ENCODE results near the gene SLC27A1.

SLC27A1 gene

DNA sequence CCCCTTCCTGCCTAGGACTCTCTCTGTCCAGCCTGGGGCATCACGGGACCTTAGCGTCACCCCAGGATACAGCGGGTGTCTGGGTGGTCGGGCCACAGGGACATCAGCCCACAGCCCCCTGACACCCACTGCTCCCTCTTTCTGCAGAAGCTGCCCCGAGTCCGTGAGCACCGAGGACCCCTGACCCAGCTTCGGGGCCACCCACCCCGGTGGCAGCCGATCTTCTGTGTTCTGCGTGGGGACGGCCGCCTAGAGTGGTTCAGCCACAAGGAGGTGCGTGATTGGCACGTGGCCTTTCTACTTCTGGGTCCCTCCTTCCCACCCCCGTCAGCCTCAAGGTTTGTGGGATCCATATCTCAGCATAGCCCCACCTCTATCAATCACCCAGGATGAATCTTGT is 61.8 kb downstream of the SLC27A1 start:
- no peak for DNase-seq (ENCODE audit: extremely low spot score)
- TF ChIP-seq, protein P1, sequence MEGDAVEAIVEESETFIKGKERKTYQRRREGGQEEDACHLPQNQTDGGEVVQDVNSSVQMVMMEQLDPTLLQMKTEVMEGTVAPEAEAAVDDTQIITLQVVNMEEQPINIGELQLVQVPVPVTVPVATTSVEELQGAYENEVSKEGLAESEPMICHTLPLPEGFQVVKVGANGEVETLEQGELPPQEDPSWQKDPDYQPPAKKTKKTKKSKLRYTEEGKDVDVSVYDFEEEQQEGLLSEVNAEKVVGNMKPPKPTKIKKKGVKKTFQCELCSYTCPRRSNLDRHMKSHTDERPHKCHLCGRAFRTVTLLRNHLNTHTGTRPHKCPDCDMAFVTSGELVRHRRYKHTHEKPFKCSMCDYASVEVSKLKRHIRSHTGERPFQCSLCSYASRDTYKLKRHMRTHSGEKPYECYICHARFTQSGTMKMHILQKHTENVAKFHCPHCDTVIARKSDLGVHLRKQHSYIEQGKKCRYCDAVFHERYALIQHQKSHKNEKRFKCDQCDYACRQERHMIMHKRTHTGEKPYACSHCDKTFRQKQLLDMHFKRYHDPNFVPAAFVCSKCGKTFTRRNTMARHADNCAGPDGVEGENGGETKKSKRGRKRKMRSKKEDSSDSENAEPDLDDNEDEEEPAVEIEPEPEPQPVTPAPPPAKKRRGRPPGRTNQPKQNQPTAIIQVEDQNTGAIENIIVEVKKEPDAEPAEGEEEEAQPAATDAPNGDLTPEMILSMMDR (IDR thresholded peaks at IDR 0.05; ENCODE audit: control extremely low read depth, extremely low read depth, low read depth, missing control alignments) = no peak
- ChIA-PET POLR2A (no interaction called here), CTCF (interaction anchor here (1.1 kb wide), 1 partner anchor 36 kb away, joined by 3 read pairs; no protein-coding TSS in a partner anchor)

DNA sequence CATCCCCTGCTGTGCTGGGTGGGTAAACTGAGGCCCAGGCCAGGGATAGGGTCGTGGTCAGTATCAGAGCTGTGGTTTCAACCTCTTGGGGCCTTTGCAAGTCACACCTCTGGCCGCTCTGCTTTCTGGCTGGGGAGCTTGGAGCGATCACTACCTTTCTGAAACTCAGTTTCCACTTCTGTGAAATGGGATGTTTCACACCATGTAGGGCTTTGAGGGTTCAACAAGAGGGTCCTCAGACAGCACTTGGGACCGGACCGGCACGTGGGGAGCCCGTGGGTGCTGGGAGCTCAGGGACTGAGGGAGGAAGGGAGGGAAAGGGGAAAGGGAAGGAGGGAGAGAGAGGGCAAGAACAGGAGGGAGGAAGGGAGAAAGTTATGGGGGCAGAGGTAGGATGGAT is 62.2 kb downstream of the SLC27A1 start:
- CTCF ChIA-PET = interaction anchor here (1.1 kb wide), 1 partner anchor 37 kb away, joined by 3 read pairs; no protein-coding TSS in a partner anchor

DNA sequence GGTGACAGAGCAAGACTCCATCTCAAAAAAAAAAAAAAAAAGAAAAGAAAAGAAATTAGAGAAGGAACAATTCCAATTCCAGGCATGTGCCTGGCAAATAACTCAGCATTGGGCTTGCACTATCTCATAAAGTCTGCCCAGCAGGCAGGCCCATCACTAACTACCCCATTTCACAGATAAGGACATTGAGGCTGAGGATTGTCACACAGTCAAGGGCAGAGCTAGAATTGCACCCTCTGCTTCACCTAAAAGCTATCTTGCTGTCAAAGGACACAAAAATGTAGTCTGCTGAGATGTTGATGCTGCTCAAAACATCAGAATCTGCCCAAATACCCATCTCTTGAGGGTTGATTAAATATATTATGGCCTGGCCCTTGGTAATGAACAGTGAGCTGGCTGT is 64.4 kb downstream of the SLC27A1 start:
- ChIA-PET POLR2A (no interaction called here), CTCF (interaction anchor here (0.7 to 1.5 kb wide), 4 partner anchors 18 to 101 kb away, joined by 3 to 4 read pairs (median 3); no protein-coding TSS in a partner anchor)
- TF ChIP-seq, protein P1 (IDR thresholded peaks at IDR 0.05; ENCODE audit: control extremely low read depth, extremely low read depth, low read depth, missing control alignments) = no peak
- no peak for DNase-seq (ENCODE audit: extremely low spot score)

More for the DNA sequence above, 62.2 kb downstream of the SLC27A1 start:
- no peak for DNase-seq (ENCODE audit: extremely low spot score)
- POLR2A ChIA-PET = no interaction called here
- TF ChIP-seq, protein P1 (IDR thresholded peaks at IDR 0.05; ENCODE audit: control extremely low read depth, extremely low read depth, low read depth, missing control alignments) = no peak

DNA sequence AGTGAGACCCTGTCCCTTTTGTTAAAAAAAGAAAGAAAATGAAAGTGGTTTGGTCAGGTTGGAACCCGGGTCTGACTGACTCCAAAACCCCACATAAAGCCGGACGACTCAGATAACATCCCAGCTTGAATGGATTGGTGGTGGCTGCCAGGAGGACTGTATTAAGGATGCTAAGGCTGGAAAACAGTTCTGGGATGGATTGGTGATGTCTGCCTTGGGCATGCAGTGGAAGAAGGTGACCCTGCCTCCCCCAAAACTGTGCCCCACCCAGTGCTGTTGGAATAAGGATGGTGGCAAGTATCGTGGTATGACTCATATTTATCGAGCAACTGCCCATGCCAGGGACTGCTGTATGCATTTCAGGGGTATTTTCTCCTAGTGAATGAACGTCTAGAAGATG is 66.6 kb downstream of the SLC27A1 start:
- TF ChIP-seq, protein P1 (IDR thresholded peaks at IDR 0.05; ENCODE audit: control extremely low read depth, extremely low read depth, low read depth, missing control alignments) = no peak
- DNase-seq (ENCODE audit: extremely low spot score) = no peak
- CTCF ChIA-PET = interaction anchor here (1.9 kb wide), 1 partner anchor 37 kb away, joined by 5 read pairs; no protein-coding TSS in a partner anchor
- POLR2A ChIA-PET = no interaction called here

DNA sequence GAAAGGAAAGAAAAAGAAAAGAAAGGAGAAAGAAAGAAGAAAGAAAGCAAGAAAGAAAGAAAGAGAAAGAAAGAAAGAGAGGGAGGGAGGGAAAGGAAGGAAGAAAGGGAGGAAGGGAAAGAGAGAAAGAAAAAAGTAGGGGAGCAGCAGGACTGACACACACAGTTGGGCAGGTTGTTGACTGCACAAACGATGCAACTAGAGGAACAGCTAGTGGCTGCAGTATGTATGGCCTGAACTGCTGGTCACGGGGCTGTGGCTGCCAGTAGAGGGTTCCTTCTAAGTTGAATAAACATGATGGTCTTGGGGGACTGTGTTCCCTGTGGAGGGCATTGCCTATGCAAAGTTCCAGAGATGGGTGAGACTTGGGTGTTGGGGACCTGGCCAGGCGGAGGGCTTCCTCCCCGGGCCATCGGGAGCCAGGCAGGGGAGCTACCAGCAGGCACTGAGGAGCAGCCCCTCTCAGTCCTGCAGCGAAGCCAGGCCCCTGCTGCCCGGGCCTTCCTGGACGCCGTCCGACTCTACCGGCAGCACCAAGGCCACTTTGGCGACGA is 68.4 kb downstream of the SLC27A1 start:
- DNase-seq (ENCODE audit: extremely low spot score) = peak; percentile 44
- ChIA-PET POLR2A (no interaction called here), CTCF (interaction anchor here (1.0 kb wide), 1 partner anchor 9 kb away, joined by 3 read pairs; no protein-coding TSS in a partner anchor)
- TF ChIP-seq, protein P1 (IDR thresholded peaks at IDR 0.05; ENCODE audit: control extremely low read depth, extremely low read depth, low read depth, missing control alignments) = no peak

DNA sequence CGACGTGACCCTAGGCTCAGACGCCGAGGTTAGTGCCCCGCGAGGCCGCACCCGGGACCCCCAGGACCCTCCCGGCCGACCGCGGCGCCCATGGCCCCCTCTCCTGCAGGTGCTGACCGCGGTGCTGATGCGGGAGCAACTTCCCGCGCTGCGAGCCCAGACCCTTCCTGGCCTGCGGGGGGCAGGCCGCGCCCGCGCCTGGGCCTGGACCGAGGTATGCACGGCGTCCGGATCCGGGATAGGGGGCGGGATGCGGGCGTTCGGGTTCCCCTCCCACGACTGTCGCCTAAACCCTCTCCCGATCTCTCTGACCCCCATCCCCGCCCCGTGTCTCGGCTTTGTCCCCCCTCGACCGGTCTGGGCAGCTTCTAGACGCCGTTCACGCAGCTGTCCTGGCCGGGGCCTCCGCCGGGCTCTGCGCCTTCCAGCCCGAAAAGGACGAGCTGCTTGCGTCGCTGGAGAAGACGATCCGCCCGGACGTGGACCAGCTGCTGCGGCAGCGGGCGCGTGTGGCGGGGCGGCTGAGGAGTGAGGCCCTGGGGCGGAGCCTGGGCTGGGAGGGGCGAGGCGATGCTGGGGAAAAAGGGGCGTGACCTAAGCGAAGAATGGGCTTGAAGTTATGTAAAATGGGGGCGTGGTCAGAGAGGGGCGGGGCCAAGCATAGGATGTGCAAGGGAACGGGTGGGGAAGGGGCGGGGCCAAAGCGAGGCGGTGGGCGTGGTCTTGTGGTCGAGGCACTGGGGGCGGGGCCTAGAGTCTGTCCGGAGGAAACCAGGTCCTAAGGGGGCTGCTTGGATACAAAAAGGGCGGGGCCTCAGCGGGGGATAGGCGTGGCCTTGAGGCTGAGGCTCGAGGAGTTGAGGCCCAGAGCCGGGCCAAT is 69.2 kb downstream of the SLC27A1 start:
- ChIA-PET POLR2A (no interaction called here), CTCF (interaction anchor here (0.8 to 1.1 kb wide), 3 partner anchors 10 to 13 kb away, joined by 3 to 4 read pairs (median 3); no protein-coding TSS in a partner anchor)
- peak; percentile 95 for DNase-seq (ENCODE audit: extremely low spot score)
- TF ChIP-seq, protein P1 (IDR thresholded peaks at IDR 0.05; ENCODE audit: control extremely low read depth, extremely low read depth, low read depth, missing control alignments) = peak; percentile 18
